Measurements from ENCODE around the gene KCNAB3.

GRCh38 chr17:7916808-7917207 lies 12.8 kb downstream of the KCNAB3 start:
- TF ChIP-seq CTCF (tag by site-specific recombination; IDR thresholded peaks at IDR 0.05), result no peak
- no peak for TF ChIP-seq ZNF335 (tag by site-specific recombination; conservative IDR thresholded peaks at IDR 0.05)
- TF ChIP-seq ZBTB17 (tag by site-specific recombination; IDR thresholded peaks at IDR 0.05), result no peak
- TF ChIP-seq ZNF777 (tag by site-specific recombination; IDR thresholded peaks at IDR 0.05; ENCODE audit: borderline replicate concordance), result no peak
- no peak for TF ChIP-seq MZF1 (tag by site-specific recombination; IDR thresholded peaks at IDR 0.05; ENCODE audit: borderline replicate concordance)
- TF ChIP-seq ZNF692 (tag by site-specific recombination; IDR thresholded peaks at IDR 0.05), result no peak
- no peak for TF ChIP-seq ZNF639 (tag by site-specific recombination; IDR thresholded peaks at IDR 0.05)
- no peak for TF ChIP-seq ZBTB7A (tag by site-specific recombination; IDR thresholded peaks at IDR 0.05; ENCODE audit: low read depth)
- no peak for TF ChIP-seq ZNF707 (tag by site-specific recombination; IDR thresholded peaks at IDR 0.05)
- TF ChIP-seq RBAK (tag by site-specific recombination; IDR thresholded peaks at IDR 0.05), result no peak
- TF ChIP-seq BCL11A (tag by site-specific recombination; IDR thresholded peaks at IDR 0.05; ENCODE audit: low read depth), result no peak

Measured in HEK293 (cell line).